Forelimb muscle (tissue), 1 donor: ENCODE measurements around the gene UBE2F. TPM values are rescaled to one million over a fixed set of nuclear protein-coding genes. Genes with fewer than 3 reads are reported as not detected.
"Not testable (repeated sequence)": the region's sequence is repeated elsewhere in the genome, so short reads cannot be mapped to it uniquely, and the experiment has no call there.

ENCODE experiments used
- DNase-seq: peaks from one replicate; pipeline ENCODE4 v3.0.0-alpha.2; 2013; ENCODE audit warnings: low read depth
- polyA plus RNA-seq: library from polyadenylated mRNA; unstranded; fragments of 120-200 nt; gene quantifications from one replicate; pipeline ENCODE4 v1.2.1, GENCODE V29; 2013; ENCODE audit not compliant: insufficient read length

UBE2F gene
- polyA plus RNA-seq, 1 donor: 37.4 TPM

GRCh38 chr2:238019962-238020361, 53.1 kb downstream of the UBE2F start:
- DNase-seq: no peak

GRCh38 chr2:238020816-238021215, 54.0 kb downstream of the UBE2F start:
- DNase-seq: no peak

- DNase-seq: no peak
Observed at GRCh38 chr2:238021327-238021726, 54.5 kb downstream of the UBE2F start.

GRCh38 chr2:238022594-238023157, 55.9 kb downstream of the UBE2F start:
- DNase-seq: no peak

- no peak for DNase-seq
Observed at GRCh38 chr2:238023608-238024007, 56.8 kb downstream of the UBE2F start.

GRCh38 chr2:238024986-238025385, 58.2 kb downstream of the UBE2F start:
- no peak for DNase-seq

- DNase-seq: no peak
Observed at GRCh38 chr2:238025741-238026360, 59.0 kb downstream of the UBE2F start.

- DNase-seq: no peak
Observed at GRCh38 chr2:238027058-238027457, 60.2 kb downstream of the UBE2F start.

GRCh38 chr2:238027591-238028415, 61.0 kb downstream of the UBE2F start:
- no peak for DNase-seq

- no peak for DNase-seq
Observed at GRCh38 chr2:238029853-238030252, 63.0 kb downstream of the UBE2F start.

GRCh38 chr2:238030422-238031155, 63.8 kb downstream of the UBE2F start:
- no peak for DNase-seq

GRCh38 chr2:238031751-238032150, 64.9 kb downstream of the UBE2F start:
- no peak for DNase-seq

GRCh38 chr2:238032755-238033337, 66.0 kb downstream of the UBE2F start:
- DNase-seq: no peak

GRCh38 chr2:238033991-238034390, 67.2 kb downstream of the UBE2F start:
- DNase-seq: not testable (repeated sequence)

GRCh38 chr2:238038203-238038602, 71.4 kb downstream of the UBE2F start:
- DNase-seq: no peak

- no peak for DNase-seq
Observed at GRCh38 chr2:238039151-238039550, 72.3 kb downstream of the UBE2F start.

- no peak for DNase-seq
Observed at GRCh38 chr2:238039985-238040384, 73.2 kb downstream of the UBE2F start.

GRCh38 chr2:238040918-238041317, 74.1 kb downstream of the UBE2F start:
- no peak for DNase-seq

- DNase-seq: no peak
Observed at GRCh38 chr2:238042090-238042489, 75.3 kb downstream of the UBE2F start.

GRCh38 chr2:238042849-238043584, 76.2 kb downstream of the UBE2F start:
- no peak for DNase-seq

GRCh38 chr2:238043851-238044250, 77.0 kb downstream of the UBE2F start:
- DNase-seq: no peak
